Measurements from ENCODE around the gene ARHGAP25. TPM values are rescaled to one million over a fixed set of nuclear protein-coding genes. Genes with fewer than 3 reads are reported as not detected.

The ARHGAP25 gene
- total RNA-seq, 1 donor from 2014 or later: 1.1 TPM

DNA sequence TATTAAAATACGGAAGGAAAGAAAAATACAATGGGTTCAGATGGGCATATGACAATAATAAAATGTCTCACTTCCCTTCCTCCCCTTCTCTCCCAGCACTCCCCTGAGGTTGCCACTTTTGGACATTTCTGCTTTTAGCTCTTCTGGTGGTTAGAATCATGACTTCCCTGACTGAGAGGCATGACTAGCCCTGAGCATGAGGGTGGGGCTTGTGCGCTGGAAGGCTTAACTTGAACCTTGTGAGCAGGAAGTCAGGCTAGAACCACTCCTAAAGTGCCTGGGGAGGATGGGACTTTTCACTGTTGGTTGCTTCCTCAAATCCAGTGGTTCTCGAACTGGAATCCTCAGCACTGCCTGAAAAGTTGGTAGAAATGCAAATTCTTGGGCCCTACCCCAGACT lies 19.7 kb upstream of the ARHGAP25 start:
- Mint-ChIP-seq H3K4me3 (no peak overlapping the region), H3K36me3 (no peaks in the 10 kb centered on the region), H3K27ac (no peak overlapping the region), H3K9me3 (no peaks in the 10 kb centered on the region), H3K4me1 (ENCODE audit: unreplicated experiment) (peaks cover under 1% of the 10 kb centered on the region), H3K27me3 (peaks cover 12% of the 10 kb centered on the region)
- no peak for DNase-seq (ENCODE audit: extremely low spot score, unreplicated experiment)
- TF ChIP-seq, protein P1, sequence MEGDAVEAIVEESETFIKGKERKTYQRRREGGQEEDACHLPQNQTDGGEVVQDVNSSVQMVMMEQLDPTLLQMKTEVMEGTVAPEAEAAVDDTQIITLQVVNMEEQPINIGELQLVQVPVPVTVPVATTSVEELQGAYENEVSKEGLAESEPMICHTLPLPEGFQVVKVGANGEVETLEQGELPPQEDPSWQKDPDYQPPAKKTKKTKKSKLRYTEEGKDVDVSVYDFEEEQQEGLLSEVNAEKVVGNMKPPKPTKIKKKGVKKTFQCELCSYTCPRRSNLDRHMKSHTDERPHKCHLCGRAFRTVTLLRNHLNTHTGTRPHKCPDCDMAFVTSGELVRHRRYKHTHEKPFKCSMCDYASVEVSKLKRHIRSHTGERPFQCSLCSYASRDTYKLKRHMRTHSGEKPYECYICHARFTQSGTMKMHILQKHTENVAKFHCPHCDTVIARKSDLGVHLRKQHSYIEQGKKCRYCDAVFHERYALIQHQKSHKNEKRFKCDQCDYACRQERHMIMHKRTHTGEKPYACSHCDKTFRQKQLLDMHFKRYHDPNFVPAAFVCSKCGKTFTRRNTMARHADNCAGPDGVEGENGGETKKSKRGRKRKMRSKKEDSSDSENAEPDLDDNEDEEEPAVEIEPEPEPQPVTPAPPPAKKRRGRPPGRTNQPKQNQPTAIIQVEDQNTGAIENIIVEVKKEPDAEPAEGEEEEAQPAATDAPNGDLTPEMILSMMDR (conservative IDR thresholded peaks at IDR 0.05): no peak

DNA sequence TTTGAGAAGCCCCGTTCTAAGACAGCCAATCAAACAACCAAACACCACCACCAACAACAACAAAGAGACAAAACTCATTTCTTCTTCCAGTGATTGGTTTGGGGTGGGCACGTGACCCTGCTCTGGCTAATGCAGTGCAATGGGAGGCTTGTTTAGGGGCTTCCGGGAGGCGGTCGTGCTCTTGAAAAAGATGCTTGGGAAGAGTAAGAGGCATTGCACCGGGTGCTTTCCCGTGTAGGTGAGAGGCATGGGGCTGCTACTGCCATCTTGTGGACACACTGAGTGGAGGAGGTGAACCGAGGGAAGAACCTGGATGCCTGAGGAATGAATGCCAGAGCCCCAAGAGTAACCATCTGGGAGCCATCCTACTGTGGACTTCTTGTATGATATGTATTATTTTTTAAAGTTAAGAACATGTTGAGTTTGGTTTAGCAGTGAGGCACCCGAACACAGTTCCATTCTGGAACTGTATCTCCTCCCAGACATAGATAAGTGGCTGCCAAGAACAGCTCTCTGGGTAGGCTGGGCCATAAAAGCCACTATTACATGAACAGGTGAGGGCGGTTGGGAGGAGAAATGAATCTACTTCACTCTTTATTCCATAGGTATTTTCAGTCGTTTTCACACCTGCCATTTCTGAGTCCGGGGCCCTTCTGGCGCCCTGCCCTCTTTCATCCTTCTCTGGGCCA lies 19.1 kb upstream of the ARHGAP25 start:
- Mint-ChIP-seq H3K4me1 (ENCODE audit: unreplicated experiment) (no peaks in the 10 kb centered on the region), H3K27ac (no peak overlapping the region), H3K4me3 (no peak overlapping the region), H3K9me3 (no peaks in the 10 kb centered on the region), H3K36me3 (no peaks in the 10 kb centered on the region), H3K27me3 (peaks cover 12% of the 10 kb centered on the region)
- TF ChIP-seq, protein P1 (conservative IDR thresholded peaks at IDR 0.05): peak; percentile 75
- no peak for DNase-seq (ENCODE audit: extremely low spot score, unreplicated experiment)

DNA sequence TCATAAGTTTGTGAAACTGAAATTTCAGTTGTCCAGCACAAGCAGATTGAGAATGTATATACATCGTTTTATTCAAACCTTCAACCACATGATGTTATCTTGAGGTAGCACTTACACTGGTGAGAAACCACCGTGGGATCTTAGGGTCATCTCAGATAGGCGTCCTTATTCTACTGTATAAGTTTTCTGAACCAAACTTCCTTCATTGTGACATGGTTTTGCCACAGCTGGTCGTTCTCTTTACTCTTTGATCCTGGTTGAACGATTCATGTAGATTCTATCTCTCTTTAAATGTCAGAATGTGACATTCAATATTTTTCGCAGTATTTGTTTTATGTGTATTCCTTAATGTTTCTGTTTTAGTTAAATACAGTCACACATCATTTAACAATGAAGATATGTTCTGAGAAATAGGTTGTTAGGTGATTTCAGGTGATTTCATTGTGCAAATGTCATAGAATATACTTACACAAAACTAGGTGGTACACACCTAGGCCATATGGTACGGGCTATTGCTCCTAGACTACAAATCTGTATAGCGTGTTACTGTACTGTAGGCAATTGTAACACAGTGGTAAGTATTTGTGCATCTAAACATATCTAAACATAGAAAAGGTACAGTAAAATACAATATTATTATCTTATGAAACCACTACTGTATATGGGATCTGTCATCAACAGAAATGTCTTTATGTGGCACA lies 17.9 kb upstream of the ARHGAP25 start:
- peaks cover 9% of the 10 kb centered on the region for H3K27me3 Mint-ChIP-seq
- no peaks in the 10 kb centered on the region for H3K9me3 Mint-ChIP-seq
- no peaks in the 10 kb centered on the region for H3K4me1 Mint-ChIP-seq (ENCODE audit: unreplicated experiment)
- H3K36me3 Mint-ChIP-seq: no peaks in the 10 kb centered on the region
- TF ChIP-seq, protein P1 (conservative IDR thresholded peaks at IDR 0.05): no peak
- no peak overlapping the region for H3K27ac Mint-ChIP-seq
- no peak for DNase-seq (ENCODE audit: extremely low spot score, unreplicated experiment)
- no peak overlapping the region for H3K4me3 Mint-ChIP-seq

DNA sequence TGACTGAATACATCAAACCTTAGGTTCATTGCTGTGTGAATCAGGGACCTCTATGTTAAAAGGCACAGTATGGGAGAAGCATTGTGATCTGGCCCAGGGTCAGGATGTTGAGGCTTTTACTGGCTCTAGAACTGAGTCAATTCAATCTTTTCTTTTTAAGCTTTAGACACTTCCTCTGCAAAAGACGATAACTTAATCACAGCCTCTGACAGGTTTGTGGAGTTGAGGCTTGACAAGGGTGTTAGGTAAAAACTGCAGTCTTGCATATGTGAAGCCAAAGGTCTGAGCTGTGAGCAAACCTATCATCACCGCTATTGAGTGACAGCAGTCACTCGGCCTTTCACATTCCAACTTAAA lies 17.3 kb upstream of the ARHGAP25 start:
- no peaks in the 10 kb centered on the region for H3K4me1 Mint-ChIP-seq (ENCODE audit: unreplicated experiment)
- TF ChIP-seq, protein P1 (conservative IDR thresholded peaks at IDR 0.05): no peak
- H3K27ac Mint-ChIP-seq: no peak overlapping the region
- H3K36me3 Mint-ChIP-seq: no peaks in the 10 kb centered on the region
- no peaks in the 10 kb centered on the region for H3K9me3 Mint-ChIP-seq
- DNase-seq (ENCODE audit: extremely low spot score, unreplicated experiment): no peak
- H3K4me3 Mint-ChIP-seq: no peak overlapping the region
- peaks cover 9% of the 10 kb centered on the region for H3K27me3 Mint-ChIP-seq

DNA sequence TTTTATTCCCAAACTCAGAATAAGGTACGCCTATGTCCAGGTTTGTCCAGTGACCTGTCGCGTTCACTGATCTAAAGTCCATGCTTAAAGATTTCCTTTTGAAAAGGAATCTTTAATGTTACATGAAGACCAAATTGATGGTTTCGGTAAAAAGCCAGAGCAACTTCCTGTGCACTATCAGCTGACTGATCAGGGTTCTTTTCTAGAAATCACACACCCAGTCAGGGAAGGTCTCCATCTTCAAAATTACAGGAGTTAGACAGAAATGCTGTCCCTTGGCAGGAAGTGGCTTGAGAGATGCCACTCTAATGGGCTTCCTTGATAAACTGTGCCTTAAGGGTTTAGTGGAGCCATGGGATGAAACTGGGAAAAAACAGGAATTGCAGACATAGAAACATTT lies 14.7 kb upstream of the ARHGAP25 start:
- Mint-ChIP-seq H3K4me1 (ENCODE audit: unreplicated experiment) (no peaks in the 10 kb centered on the region), H3K4me3 (no peak overlapping the region), H3K27ac (no peak overlapping the region), H3K27me3 (peaks cover 4% of the 10 kb centered on the region), H3K36me3 (no peaks in the 10 kb centered on the region), H3K9me3 (no peaks in the 10 kb centered on the region)
- DNase-seq (ENCODE audit: extremely low spot score, unreplicated experiment): no peak
- TF ChIP-seq, protein P1 (conservative IDR thresholded peaks at IDR 0.05): no peak
